NCI-H2107 treated with DMSO at 0.1 percent for 48 hours (cell line): ENCODE results near the gene AKAP8.
"Not testable (repeated sequence)": the region's sequence is repeated elsewhere in the genome, so short reads cannot be mapped to it uniquely, and the experiment has no call there.

Experiments
- DNase-seq: peaks from one replicate; lab custom pipeline; 2025; ENCODE audit not compliant: unreplicated experiment; lab: John Stamatoyannopoulos, UW

AKAP8 gene

DNA sequence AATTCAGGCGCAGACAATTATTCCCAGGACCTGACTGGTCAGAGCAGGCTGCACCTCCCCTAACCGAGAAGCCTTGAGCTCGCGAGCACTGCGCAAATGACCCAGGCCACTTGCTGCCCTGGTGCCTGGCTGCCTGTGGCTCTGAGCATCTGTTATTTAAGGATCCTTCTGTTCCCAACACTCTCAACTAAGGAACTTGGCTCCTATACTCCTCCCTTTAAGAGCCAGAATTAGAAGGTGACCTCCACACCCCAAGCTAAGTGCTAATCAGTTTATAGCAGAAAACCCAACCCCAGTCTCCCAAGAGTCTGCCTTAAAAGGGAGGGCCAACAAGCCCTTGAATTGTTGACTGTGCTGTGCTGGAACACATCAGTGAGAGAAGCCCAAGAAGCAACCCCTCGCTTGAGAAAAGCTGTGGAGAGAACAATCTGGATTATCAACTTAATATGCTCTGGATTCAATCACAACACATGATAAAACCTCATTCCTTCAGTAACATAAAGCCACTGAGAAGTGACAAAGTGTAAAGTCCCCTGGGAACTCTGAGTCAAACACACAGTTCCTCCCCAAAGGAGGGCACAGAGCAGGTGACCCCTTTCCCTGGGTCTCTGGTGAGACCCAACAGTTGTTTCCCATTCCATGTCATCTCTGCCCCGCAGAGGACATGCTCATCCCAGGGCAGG is 24.7 kb upstream of the AKAP8 start:
- no peak for DNase-seq

DNA sequence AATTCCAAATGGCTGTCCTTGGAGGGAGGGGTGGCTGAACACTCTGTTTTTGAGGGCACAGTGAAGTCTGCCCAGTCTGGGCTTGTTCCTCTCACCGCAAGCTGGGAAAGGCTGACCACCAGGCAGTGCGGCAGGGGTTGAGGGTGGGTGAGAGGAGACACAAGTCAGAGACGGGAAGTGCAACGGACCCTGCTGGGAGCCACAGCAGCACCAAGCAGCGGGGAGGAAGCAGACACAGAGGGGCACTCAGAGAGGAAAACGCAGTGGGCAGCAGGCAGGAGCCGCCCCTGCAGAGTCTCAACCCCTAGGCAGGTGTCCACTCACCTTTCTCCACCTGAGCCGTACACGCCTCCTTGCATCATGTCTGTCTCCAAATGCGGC is 23.6 kb upstream of the AKAP8 start:
- DNase-seq: no peak

DNA sequence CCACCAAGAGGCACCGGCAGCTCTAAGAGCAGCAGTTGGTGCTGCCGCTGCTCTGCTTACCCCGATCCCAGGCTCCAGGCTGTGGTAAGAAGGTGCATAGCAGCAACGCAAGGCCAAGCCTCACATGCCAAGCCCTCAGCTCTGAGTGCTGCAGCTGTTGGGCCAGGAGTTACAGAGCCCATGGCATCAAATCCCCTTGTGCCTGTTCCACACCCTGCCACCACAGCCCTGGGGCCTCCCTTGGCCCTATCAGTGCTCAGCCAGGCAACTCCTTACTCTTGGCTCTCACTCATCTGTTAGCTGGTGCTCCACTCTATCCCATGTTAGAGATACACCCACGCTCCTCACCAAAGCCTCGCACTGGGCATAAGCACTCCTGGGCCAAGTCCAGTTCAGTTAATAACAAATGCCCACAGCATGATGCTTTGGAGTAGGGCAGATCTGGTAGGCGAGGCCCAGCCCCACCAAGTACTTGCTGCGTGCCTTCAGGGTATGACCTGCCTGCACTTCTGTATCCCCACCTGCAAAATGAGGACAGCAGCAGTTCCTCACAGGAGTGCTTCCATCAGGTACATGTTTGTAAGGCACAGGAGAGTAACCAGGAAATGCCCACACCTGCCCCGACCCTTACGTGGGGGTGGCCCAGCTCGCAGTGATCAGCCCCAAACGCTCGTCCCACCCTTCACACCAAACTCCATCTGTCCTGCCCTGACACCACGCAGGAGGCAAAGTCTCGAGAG is 23.0 kb upstream of the AKAP8 start:
- DNase-seq: no peak

DNA sequence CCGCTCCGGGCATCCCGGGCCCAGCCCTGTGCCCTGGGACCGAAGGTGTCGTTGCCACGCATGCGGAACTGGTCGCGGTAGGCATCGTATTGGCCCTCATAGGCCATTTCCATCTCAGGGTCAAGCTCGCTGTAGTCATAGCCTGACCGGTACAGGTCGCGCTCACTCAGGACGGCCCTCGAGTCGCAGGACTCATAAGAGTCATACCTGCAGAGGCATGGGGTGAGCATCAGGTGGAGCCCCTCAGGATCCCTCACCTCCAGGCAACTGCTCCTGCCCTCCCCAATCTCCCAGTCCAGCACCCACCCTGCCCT is 21.8 kb upstream of the AKAP8 start:
- DNase-seq: no peak

DNA sequence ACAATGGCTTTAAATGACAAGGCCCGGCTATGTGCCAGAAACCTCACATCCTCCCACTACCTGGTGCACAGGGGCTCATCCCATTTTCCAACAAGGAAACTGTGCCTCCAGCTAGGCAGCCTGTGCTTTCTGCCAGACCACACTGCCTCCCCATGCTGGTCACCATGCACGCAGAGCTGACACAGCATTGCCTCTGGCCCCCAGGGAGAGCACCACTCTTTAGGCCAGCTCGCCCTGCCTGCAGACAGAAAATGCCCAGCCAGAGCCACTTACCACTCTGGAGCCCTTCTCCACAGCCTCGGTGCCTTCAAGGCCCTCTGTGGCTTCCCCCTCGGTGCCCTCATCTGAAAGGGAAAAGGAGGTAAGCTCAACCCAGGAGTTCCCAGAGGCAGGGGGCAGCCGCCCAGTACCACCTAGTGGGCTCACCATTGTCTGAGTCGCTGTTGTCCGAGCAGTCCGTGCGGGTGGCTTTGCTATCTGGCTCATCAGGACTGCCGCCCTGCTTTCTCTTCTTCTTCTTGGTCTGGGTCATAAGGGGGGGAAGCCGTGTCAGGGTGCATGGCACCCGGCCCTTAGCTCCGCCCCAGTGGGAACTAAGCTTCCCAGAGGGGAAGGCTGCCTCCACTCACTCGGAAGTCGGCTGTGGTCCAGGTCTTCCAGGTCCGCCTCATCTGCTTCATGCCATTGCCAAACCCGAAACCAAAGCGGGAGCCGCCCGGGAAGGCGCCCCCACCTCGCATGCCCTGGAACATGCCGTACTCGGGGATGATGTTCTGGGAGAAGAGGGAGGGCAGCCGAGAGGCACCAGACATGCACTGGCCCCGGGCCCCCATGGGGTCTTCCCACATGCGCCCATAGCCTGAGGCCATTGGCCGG is 21.2 kb upstream of the AKAP8 start:
- DNase-seq: no peak

DNA sequence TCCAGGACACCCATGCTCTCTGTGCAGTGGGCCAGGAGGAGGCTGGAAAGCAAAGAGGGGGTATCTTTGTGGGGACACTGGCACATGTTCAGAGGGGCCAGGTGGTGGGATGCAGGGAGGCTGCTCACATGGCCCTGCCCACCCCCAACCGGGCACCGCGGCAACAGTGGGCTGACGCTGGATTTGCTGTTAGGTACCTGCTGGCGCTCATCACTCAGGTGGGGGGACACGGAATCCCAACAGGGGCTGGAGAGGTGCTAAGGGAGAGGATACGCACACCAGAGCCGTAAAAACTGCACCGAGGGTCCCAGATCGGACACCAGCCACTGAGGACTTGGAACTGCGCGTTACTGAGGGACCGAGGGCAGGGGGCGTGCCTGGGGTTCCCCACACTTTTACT is 20.0 kb upstream of the AKAP8 start:
- no peak for DNase-seq

DNA sequence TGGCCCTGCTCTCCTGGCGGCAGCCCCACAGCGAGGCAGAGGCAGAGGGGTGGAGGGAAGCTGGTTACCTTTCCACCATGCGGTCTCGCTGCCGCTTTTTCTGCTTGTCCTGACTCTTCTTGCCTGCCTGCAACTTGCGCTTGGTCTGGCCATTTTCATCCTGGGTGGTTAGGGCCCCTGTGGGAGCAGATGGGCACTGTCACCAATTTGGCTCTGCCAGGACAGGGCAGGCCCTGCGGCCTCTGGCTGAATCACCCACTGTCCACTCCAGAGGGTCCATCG is 19.6 kb upstream of the AKAP8 start:
- DNase-seq: no peak

DNA sequence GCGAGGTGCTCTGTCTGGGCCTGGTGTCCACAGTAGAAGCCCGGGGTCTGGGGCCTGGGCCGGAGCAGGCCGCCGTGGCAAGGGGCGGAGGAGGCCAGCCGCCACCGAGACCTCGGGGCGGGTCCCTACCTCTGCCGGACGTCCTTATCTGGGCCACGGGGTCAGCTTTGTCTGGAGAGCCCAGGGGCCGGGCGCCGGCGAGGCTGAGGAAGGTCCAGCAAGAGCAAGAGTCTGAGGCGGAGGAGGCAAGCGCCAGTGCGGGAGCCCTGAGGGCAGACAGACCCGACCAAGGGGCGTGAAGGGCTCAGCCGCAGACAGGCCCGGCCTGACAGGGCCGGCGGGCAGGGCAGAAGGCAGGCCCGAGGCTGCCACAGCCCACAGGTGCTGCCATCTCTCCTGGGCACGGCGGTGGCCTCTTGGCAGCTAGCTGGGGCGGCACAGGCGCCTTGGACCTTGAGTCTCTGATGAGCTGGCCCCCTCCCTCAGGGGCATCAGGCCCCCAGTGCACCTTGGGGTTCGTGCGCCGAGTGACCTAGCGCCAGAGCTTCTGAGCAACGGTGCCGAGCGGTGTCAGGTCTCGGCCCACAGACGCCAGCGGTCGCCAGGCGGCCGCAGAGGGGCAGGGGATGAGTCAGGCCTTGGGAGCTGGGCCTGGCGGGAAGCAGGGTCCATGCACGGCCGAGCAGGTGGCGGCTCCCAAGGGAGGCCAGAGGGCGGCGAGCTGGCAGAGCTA is 19.1 kb upstream of the AKAP8 start:
- DNase-seq: no peak

DNA sequence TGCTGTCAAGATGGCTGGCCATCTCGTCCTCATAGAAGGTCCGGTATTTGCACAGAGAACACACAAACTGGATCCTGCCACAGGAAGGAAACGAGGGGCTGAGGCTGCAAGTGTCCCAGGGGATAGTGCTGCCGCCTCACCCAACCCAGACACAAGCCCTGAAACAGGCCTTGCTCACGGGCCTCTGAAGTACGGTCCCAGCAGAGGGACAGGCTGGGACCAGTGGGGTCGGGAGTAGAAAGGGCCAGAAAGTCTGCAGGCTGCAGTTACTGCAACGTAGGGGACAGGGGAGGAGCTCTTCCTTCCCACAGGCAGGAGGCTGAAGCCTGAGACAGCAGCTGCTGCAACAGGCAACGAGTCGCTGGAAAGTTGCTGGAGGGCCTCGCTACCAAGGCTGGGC is 18.2 kb upstream of the AKAP8 start:
- DNase-seq: no peak

DNA sequence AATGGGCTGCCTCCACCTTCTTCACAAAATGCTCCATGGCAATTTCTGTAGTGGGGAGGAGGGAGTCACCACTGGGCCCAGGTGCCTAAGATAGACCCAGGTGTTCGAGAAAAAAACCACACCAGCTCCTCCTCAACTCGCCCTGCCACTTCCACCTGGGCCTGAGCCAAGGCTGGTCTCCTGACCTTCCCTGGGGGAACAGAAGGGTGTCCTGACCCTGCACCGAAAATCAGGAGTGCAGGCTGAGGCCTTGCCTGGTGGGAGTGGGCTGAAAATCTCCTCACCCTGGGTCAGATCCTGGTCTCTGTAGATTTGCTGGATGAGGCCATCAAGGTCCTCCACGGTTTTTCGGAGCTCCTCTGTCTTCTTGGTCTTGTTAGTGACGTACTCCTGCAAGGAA is 17.6 kb upstream of the AKAP8 start:
- no peak for DNase-seq

DNA sequence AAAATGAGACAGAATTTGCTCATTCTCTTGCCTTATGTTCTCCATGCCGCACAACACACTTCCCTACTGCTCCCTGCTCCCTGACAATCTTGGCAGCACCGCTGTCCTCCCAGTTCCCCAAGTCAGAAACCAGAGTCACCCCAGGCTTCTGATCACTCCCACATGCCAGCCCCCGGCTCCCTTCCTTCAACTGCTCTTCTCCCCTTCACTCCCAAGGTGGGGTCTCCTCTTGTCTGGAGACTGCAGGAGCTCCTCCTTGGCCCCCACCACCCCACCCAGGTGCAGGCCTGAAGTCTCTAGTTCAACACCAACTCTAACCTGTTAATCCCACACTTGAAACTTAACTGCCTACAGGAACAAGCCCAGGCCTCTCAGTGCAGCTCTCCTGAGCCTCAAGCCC is 16.8 kb upstream of the AKAP8 start:
- DNase-seq: no peak

DNA sequence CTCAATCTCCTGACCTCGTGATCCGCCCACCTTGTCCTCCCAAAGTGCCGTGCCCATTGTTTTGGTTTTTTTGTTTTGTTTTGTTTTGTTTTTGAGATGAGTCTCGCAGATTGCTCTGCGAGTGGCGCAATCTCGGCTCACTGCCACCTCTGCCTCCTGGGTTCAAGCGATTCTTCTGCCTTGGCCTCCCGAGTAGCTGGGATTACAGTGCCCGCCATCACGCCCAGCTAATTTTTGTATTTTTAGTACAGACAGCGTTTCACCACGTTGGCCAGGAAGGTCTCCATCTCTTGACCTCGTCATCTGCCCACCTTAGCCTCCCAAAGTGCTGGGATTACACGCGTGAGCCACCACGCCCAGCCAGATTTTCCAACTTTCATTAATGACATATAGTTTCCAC is 15.7 kb upstream of the AKAP8 start:
- not testable (repeated sequence) for DNase-seq

DNA sequence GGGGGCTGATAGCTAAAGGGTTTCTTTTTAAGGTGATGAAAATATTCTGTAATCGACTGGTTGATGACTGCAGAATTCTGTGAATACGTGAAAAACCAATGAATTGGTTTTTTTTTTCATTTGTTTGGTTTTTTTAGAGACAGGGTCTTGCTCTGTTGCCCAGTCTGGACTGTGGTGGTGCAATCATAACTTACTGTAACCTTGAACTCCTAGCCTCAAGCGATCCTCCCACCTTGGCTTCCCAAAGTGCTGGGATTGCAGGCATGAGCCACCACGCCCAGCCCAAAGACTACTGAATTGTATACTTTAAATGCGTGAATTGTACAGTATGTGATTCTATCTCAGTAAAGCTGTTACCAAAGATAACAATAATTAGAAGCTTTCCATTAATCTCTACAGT is 14.8 kb upstream of the AKAP8 start:
- DNase-seq: no peak

DNA sequence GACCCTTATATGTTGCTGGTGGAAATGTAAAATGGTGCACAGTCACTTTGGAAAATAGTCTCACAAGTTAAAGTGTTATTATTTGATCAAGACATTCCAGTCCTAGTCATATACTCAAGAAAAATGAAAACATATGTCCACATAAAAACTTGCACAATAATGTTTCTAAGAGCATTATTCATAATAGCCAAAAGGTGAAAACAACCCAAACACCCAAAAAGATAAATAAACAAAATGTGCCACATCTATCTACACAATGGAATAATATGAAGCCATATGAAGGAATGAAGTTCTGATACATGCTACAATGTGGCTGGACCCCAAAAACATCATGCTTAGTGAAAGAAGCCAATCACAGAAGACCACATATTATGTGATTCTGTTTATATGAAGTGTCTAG is 14.4 kb upstream of the AKAP8 start:
- no peak for DNase-seq

DNA sequence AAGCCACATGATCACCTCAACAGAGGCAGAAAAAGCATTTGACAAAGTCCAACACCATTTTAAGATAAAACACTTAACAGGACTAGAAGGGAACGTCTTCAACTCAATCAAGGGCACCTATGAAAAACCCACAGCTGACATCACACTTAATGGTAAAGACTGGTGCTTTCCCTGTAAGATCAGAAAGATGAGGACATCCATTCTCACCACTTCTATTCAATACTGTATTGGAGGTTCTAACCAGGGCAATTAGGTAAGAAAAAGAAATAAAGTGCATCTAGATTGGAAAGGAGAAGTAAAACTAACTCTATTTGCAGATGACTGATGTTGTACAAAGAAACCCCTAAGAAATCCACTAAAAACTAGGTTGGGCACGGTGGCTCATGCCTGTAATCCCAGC is 11.2 kb upstream of the AKAP8 start:
- DNase-seq: no peak

DNA sequence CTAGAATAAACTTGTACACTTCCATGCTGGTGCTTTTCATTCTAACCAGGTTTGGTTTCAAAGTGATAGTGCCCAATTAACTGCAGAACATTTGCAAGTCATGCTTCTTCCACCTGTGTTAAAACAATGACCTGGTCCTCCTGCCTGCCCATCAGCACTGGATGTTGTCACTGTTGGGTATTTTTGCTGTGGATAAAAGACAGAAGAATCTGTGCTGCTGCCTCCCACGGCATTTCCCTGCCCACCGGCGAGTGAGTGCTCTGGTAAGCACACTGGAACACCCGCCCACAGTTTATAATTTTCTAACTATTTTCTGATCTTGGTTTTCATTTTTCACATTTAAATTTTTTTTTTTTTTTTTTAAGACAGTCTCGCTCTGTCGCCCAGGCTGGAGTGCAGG is 2.3 kb upstream of the AKAP8 start:
- DNase-seq: no peak

DNA sequence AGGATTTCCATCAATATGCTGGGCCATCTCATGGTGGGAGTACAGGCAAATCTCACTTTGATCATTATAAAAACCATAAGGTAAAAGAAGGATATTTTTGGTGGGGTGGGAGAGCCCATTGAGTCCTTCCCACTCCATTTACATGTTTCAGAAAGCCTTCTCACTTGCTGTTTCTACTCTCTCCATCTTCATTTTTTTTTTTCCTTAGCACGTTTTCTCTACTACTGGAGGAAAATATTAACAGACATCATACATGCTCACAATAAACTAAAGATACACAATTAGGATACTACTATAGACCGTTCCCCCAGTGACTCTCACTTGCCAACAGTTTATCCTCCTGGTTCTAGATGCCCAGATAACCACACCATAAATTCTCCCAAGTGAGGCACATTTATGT is 1.8 kb upstream of the AKAP8 start:
- no peak for DNase-seq

DNA sequence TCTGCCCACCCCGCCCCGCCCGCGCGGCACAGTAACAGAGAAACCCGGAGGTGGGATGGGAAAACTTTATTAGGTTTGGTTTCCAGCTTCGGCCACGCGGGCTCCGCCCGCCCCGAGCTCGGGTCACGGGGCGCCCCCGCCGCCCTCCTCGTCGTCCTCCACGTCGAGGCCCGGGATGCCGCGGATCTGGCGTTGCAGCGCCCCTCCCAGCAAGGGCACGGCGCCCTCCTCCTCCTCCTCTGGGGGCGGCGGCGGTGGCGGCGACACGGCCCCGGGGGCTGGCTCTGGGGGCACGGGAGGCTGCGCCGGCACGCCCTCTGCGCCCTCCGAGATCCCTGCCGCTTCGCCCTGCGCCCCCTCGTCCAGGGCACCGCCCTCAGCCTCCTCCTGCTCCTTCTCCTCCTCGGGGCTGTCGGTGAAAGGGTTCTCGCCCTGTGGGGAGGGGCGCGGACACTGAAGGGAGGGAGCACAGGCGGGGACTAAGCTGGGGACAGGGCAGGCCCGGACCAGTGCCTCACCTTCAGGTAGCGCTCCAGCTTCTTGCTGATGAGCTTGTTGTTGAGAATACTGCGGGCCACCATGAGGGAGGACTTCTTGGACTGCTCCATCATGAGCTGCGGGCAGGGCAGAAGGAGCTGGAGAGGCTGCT is 536 bp upstream of the AKAP8 start:
- no peak for DNase-seq

DNA sequence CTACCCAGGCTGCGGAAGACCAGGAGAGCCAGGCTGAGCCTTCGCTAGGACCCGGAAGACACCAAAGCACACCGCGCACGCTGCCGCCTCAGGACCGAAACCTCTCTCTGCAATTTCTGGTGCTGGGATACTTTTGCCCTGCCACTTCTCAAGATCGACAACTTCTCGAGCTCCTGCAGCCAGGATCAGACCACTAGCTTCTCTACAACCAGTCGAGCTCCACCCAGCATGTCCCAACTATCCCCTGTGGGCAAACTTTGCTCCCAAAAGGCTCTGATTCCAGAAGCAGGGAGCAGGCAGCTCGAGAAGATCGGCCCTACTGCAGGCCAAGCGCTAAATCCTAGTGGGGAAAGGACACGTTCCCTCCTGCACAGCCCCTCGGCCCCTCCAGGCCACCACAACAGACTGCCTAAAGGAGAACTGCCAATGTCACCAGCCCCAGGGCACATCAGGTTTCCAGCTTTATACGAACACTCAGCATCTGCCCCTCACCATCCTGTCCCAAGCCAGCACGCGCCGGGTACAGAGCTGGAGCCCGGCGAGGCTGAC is 979 bp downstream of the AKAP8 start:
- DNase-seq: peak; percentile 23

DNA sequence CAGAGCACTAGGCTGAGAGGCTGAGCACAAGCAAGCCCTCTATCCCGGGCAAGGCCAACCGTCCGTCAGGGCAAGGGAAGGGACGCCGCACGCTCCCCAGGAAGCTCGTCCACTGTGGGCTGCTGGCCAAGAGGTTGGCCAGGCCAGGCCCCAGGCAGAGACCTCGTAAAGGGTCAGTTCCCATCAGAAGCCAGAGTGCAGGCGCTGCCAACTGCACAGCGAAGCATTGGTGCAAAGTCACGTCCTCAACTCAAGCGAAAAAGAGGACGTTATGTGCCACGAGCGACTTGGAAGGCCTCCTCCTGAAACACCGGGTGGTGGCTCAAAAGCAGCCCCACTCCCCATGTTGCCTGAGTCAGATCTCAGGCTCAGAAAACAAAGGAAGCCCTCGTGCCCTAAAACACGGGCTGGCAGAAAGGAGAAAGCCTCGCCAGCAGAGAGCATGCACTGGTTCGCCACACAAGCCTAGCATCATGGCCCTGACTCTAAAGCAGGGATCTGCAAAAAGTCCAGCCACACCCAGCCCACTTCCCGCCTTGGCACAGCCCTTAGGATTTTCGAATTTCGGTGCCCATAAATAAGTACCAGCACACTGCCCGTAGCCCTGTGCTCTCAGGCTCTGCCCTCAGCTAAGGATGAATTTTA is 4.7 kb downstream of the AKAP8 start:
- no peak for DNase-seq
